Endodermal cell (in vitro differentiated cells): ENCODE results near the gene PPM1K. TPM values are rescaled to one million over a fixed set of nuclear protein-coding genes. Genes with fewer than 3 reads are reported as not detected.
A peak's percentile ranks its signal among the peaks of the same experiment; 100 is the strongest.
"Not testable (repeated sequence)": the region's sequence is repeated elsewhere in the genome, so short reads cannot be mapped to it uniquely, and the experiment has no call there.

Experiments used
- DNase-seq: peaks from one replicate; pipeline ENCODE4 v3.0.0-alpha.2; 2017
- H3K27ac ChIP-seq: 2 replicates; pipeline ENCODE4 v1.5.1; 2013; ENCODE audit warnings: mild to moderate bottlenecking, low read depth, low read length, moderate library complexity
- H3K27me3 ChIP-seq: 2 replicates; pipeline ENCODE4 v1.6.1; 2013; ENCODE audit warnings: mild to moderate bottlenecking, low read length, moderate library complexity; ENCODE audit not compliant: insufficient read depth, control insufficient read depth, poor library complexity, severe bottlenecking
- H3K36me3 ChIP-seq: 2 replicates; pipeline ENCODE4 v1.7.0; 2013; ENCODE audit warnings: mild to moderate bottlenecking, low read length, moderate library complexity; ENCODE audit not compliant: control insufficient read depth, insufficient read depth
- H3K4me1 ChIP-seq: one replicate; pipeline ENCODE4 v1.7.0; 2013; ENCODE audit warnings: low read length; ENCODE audit not compliant: control insufficient read depth, insufficient read depth
- H3K4me3 ChIP-seq: 2 replicates; pipeline ENCODE4 v1.5.1; 2013; ENCODE audit warnings: mild to moderate bottlenecking, low read length, moderate library complexity
- H3K9ac ChIP-seq: 2 replicates; pipeline ENCODE4 v1.6.1; 2013; ENCODE audit warnings: mild to moderate bottlenecking, low read length, moderate library complexity; ENCODE audit not compliant: poor library complexity, severe bottlenecking; ENCODE audit errors: extremely low read depth
- H3K9me3 ChIP-seq: 2 replicates; pipeline ENCODE4 v1.6.1; 2013; ENCODE audit warnings: mild to moderate bottlenecking, low read length, moderate library complexity; ENCODE audit not compliant: control insufficient read depth
- H3K27ac Mint-ChIP-seq: 2 replicates; pipeline ENCODE4 v1.8.0; 2020; ENCODE audit warnings: mixed read lengths
- H3K27me3 Mint-ChIP-seq: 2 replicates; pipeline ENCODE4 v1.8.0; 2021; ENCODE audit warnings: mild to moderate bottlenecking, mixed read lengths; ENCODE audit not compliant: insufficient read depth
- H3K36me3 Mint-ChIP-seq: 2 replicates; pipeline ENCODE4 v1.8.0; 2020; ENCODE audit warnings: low read depth, mixed read lengths
- H3K4me1 Mint-ChIP-seq: 2 replicates; pipeline ENCODE4 v1.8.0; 2020; ENCODE audit warnings: mixed read lengths
- H3K4me3 Mint-ChIP-seq: 2 replicates; pipeline ENCODE4 v1.8.0; 2020; ENCODE audit warnings: mild to moderate bottlenecking, moderate library complexity, mixed read lengths
- H3K9me3 Mint-ChIP-seq: 2 replicates; pipeline ENCODE4 v1.8.0; 2020; ENCODE audit warnings: mild to moderate bottlenecking, mixed read lengths
- WGBS, 2 experiments: methylation state at CpG; one replicate each; pipeline versions ENCODE4 v1.1.5 to v1.1.7; 2013; ENCODE audit warnings: missing lambda C conversion rate in 2 of 2, mixed read lengths in 1 of 2; ENCODE audit not compliant: insufficient coverage in 1 of 2, insufficient read length in 1 of 2; 5-methylcytosine and 5-hydroxymethylcytosine counted together
- total RNA-seq, 2 donors: library from RNA; stranded (reverse); fragmentation: NEBNext Ultra II Directional in 1 of 2; extraction: Animal tissue kit (Norgen Biotek cat#: 25700) in 1 of 2; gene quantifications; 2 replicates in 1 of 2; 3 replicates in 1 of 2; pipeline ENCODE4 v1.2.1, GENCODE V29; 2021
- TF ChIP-seq, protein P1 (sequence below): fragments of 200-600 bp; sonication (generic); conservative IDR thresholded peaks from 2 replicates; pipeline ENCODE4 v1.5.0; 2021; ENCODE audit warnings: antibody characterized with exemption, mild to moderate bottlenecking

Gene PPM1K
- total RNA-seq, 2 donors from 2014 or later, result 35.1 to 37.8 TPM

DNA sequence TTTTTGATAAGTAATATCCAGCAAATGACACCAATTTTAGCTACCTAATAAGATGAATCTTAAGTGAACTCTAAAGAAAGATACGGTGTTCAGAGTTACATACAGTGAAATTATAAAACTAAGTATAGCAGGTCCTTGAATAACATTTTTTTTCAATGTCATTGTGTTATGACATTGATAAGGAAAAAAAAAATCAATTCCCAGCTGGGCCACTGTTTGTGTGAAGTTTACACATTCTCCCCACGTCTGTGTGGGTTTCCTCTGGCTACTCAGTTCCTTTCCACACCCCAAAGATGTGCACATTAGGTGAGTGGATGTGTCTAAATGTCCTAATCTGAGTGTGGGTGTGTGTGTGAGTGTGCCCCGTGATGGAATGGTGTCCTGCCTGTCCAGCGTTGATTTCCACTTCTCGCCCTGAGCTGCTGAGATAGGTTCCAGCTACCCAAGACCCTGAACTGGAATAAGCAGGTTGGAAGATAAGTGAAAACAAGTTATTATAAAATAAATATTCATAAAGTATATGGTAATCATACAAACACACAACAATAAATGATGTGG is 31.2 kb upstream of the PPM1K start:
- peaks cover 33% of the 10 kb centered on the region for H3K36me3 Mint-ChIP-seq
- peaks cover 8% of the 10 kb centered on the region for H3K4me1 ChIP-seq
- TF ChIP-seq, protein P1, sequence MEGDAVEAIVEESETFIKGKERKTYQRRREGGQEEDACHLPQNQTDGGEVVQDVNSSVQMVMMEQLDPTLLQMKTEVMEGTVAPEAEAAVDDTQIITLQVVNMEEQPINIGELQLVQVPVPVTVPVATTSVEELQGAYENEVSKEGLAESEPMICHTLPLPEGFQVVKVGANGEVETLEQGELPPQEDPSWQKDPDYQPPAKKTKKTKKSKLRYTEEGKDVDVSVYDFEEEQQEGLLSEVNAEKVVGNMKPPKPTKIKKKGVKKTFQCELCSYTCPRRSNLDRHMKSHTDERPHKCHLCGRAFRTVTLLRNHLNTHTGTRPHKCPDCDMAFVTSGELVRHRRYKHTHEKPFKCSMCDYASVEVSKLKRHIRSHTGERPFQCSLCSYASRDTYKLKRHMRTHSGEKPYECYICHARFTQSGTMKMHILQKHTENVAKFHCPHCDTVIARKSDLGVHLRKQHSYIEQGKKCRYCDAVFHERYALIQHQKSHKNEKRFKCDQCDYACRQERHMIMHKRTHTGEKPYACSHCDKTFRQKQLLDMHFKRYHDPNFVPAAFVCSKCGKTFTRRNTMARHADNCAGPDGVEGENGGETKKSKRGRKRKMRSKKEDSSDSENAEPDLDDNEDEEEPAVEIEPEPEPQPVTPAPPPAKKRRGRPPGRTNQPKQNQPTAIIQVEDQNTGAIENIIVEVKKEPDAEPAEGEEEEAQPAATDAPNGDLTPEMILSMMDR, result no peak
- H3K27ac ChIP-seq, result no peak overlapping the region
- no peaks in the 10 kb centered on the region for H3K27me3 ChIP-seq
- H3K9me3 ChIP-seq, result peaks cover 78% of the 10 kb centered on the region
- H3K36me3 ChIP-seq, result peaks cover 20% of the 10 kb centered on the region
- 91% methylated on average over 5 of the region's 5 CpGs; no CpG with 5 or more reads in 1 of the 2 experiments for WGBS, 2 experiments
- no peak for DNase-seq
- peaks cover 23% of the 10 kb centered on the region for H3K4me1 Mint-ChIP-seq
- no peak overlapping the region for H3K4me3 Mint-ChIP-seq
- H3K9me3 Mint-ChIP-seq, result peaks cover 62% of the 10 kb centered on the region
- H3K27me3 Mint-ChIP-seq, result no peaks in the 10 kb centered on the region
- peak overlapping the region; percentile 53 for H3K4me3 ChIP-seq
- H3K9ac ChIP-seq, result no peak overlapping the region
- H3K27ac Mint-ChIP-seq, result no peak overlapping the region

DNA sequence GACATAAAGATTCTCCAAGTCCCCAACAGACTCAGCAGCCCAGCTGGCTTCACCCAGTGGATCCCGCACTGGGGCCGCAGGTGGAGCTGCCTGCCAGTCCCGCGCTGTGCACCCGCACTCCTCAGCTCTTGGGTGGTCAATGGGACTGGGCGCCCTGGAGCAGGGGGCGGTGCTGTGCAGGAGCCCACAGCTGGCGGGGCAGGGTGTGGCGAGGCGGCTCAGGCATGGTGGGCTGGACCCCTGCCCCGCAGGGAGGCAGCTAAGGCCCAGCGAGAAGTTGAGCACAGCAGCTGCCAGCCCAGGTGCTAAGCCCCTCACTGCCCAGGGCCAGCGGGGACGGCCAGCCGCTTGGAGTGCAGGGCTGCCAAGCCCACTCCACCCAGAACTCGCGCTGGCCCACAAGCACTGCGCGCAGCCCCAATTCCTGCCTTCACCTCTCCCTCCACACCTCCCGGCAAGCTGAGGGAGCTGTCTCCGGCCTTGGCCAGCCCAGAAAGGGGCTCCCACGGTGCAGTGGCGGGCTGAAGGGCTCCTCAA is 28.8 kb upstream of the PPM1K start:
- not testable (repeated sequence) for H3K9ac ChIP-seq, H3K4me3 ChIP-seq

DNA sequence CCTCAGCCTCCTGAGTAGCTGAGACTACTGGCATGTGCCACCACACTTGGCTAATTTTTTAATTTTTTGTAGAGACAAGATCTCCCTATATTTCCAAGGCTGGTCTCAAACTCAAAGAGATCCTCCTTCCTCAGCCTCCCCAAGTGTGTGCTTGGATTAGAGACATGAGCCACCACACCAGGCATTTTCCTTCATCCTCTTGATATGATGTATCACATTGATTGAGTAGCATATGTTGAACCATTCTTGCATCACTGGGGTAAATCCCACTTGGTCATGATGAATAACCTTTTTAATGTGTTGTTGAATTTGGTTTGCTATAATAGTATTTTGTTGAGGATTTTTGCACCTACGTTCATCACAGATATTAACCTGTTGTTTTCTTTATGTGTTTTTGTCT is 24.2 kb upstream of the PPM1K start:
- Histone ChIP-seq H3K27ac (no peak overlapping the region), H3K4me1 (no peaks in the 10 kb centered on the region), H3K9me3 (peaks cover 25% of the 10 kb centered on the region), H3K27me3 (no peaks in the 10 kb centered on the region), H3K9ac (no peak overlapping the region), H3K36me3 (no peaks in the 10 kb centered on the region), H3K4me3 (no peak overlapping the region)
- peaks cover 14% of the 10 kb centered on the region for H3K36me3 Mint-ChIP-seq
- no peak overlapping the region for H3K4me3 Mint-ChIP-seq
- 90% methylated on average over 1 of the region's 1 CpG; no CpG with 5 or more reads in 1 of the 2 experiments for WGBS, 2 experiments
- H3K27ac Mint-ChIP-seq, result no peak overlapping the region
- no peak for DNase-seq
- peaks cover 18% of the 10 kb centered on the region for H3K9me3 Mint-ChIP-seq
- TF ChIP-seq, protein P1, result no peak
- H3K4me1 Mint-ChIP-seq, result peaks cover 2% of the 10 kb centered on the region
- H3K27me3 Mint-ChIP-seq, result no peaks in the 10 kb centered on the region

More for the DNA sequence above, 28.8 kb upstream of the PPM1K start:
- Mint-ChIP-seq H3K9me3 (peaks cover 51% of the 10 kb centered on the region), H3K36me3 (peaks cover 32% of the 10 kb centered on the region)
- not testable (repeated sequence) for H3K27me3 ChIP-seq, H3K27ac ChIP-seq, H3K27ac Mint-ChIP-seq, H3K4me1 Mint-ChIP-seq, H3K4me3 Mint-ChIP-seq, H3K4me1 ChIP-seq, H3K27me3 Mint-ChIP-seq, DNase-seq
- H3K9me3 ChIP-seq, result peaks cover 71% of the 10 kb centered on the region
- WGBS, 2 experiments, result 97% methylated on average over 23 of the region's 23 CpGs; no CpG with 5 or more reads in 1 of the 2 experiments
- H3K36me3 ChIP-seq, result peaks cover 14% of the 10 kb centered on the region
